ENCODE data around the gene SNTG2.
A peak's percentile ranks its signal among the peaks of the same experiment; 100 is the strongest.

Gene SNTG2

GRCh38 chr2:1002350-1002749 is 51.7 kb downstream of the SNTG2 start:
- DNase-seq (ENCODE audit: low spot score) = no peak

GRCh38 chr2:1004398-1004797 is 53.7 kb downstream of the SNTG2 start:
- DNase-seq (ENCODE audit: low spot score) = no peak

- no peak for DNase-seq (ENCODE audit: low spot score)
Observed at GRCh38 chr2:1010415-1010930, 59.8 kb downstream of the SNTG2 start.

- no peak for DNase-seq (ENCODE audit: low spot score)
Observed at GRCh38 chr2:1011006-1011405, 60.4 kb downstream of the SNTG2 start.

- DNase-seq (ENCODE audit: low spot score) = no peak
Observed at GRCh38 chr2:1011985-1012384, 61.3 kb downstream of the SNTG2 start.

- no peak for DNase-seq (ENCODE audit: low spot score)
Observed at GRCh38 chr2:1014802-1015201, 64.2 kb downstream of the SNTG2 start.

- DNase-seq (ENCODE audit: low spot score) = no peak
Observed at GRCh38 chr2:1016500-1016899, 65.9 kb downstream of the SNTG2 start.

GRCh38 chr2:1017827-1018226 is 67.2 kb downstream of the SNTG2 start:
- DNase-seq (ENCODE audit: low spot score) = no peak

GRCh38 chr2:1020206-1020605 is 69.6 kb downstream of the SNTG2 start:
- no peak for DNase-seq (ENCODE audit: low spot score)

- no peak for DNase-seq (ENCODE audit: low spot score)
Observed at GRCh38 chr2:1022178-1022577, 71.5 kb downstream of the SNTG2 start.

- peak; percentile 80 for DNase-seq (ENCODE audit: low spot score)
Observed at GRCh38 chr2:1024981-1025380, 74.3 kb downstream of the SNTG2 start.

GRCh38 chr2:1026141-1026540 is 75.5 kb downstream of the SNTG2 start:
- DNase-seq (ENCODE audit: low spot score) = no peak

- no peak for DNase-seq (ENCODE audit: low spot score)
Observed at GRCh38 chr2:1028831-1029230, 78.2 kb downstream of the SNTG2 start.

GRCh38 chr2:1032030-1032429 is 81.4 kb downstream of the SNTG2 start:
- DNase-seq (ENCODE audit: low spot score) = no peak

GRCh38 chr2:1033069-1033468 is 82.4 kb downstream of the SNTG2 start:
- no peak for DNase-seq (ENCODE audit: low spot score)

GRCh38 chr2:1037066-1037465 is 86.4 kb downstream of the SNTG2 start:
- no peak for DNase-seq (ENCODE audit: low spot score)

GRCh38 chr2:1039549-1039948 is 88.9 kb downstream of the SNTG2 start:
- DNase-seq (ENCODE audit: low spot score) = no peak

- no peak for DNase-seq (ENCODE audit: low spot score)
Observed at GRCh38 chr2:1041012-1041805, 90.6 kb downstream of the SNTG2 start.

GRCh38 chr2:1045109-1045508 is 94.5 kb downstream of the SNTG2 start:
- DNase-seq (ENCODE audit: low spot score) = no peak

GRCh38 chr2:1046067-1046466 is 95.4 kb downstream of the SNTG2 start:
- no peak for DNase-seq (ENCODE audit: low spot score)

GRCh38 chr2:1047485-1047884 is 96.8 kb downstream of the SNTG2 start:
- no peak for DNase-seq (ENCODE audit: low spot score)

GRCh38 chr2:1049691-1050090 is 99.0 kb downstream of the SNTG2 start:
- DNase-seq (ENCODE audit: low spot score) = no peak

GRCh38 chr2:1051075-1051474 is 100.4 kb downstream of the SNTG2 start:
- no peak for DNase-seq (ENCODE audit: low spot score)

GRCh38 chr2:1052771-1053191 is 102.1 kb downstream of the SNTG2 start:
- DNase-seq (ENCODE audit: low spot score) = no peak
